Measurements from ENCODE around the gene DEAF1.
"Not testable (repeated sequence)": the region's sequence is repeated elsewhere in the genome, so short reads cannot be mapped to it uniquely, and the experiment has no call there.

The DEAF1 gene

GRCh38 chr11:647672-648158, 47.3 kb downstream of the DEAF1 start:
- DNase-seq (ENCODE audit: low read depth in 2 of 3, low spot score in 2 of 3), result not testable (repeated sequence)

GRCh38 chr11:646214-646613, 48.8 kb downstream of the DEAF1 start:
- no peak for DNase-seq (ENCODE audit: low read depth in 2 of 3, low spot score in 2 of 3)

- no peak for DNase-seq (ENCODE audit: low read depth in 2 of 3, low spot score in 2 of 3)
These were observed 49.5 kb downstream of the DEAF1 start for GRCh38 chr11:645536-645935.

GRCh38 chr11:643849-644738, 50.9 kb downstream of the DEAF1 start:
- no peak for DNase-seq (ENCODE audit: low read depth in 2 of 3, low spot score in 2 of 3)

- no peak for DNase-seq (ENCODE audit: low read depth in 2 of 3, low spot score in 2 of 3)
These were observed 51.7 kb downstream of the DEAF1 start for GRCh38 chr11:643366-643765.

- no peak for DNase-seq (ENCODE audit: low read depth in 2 of 3, low spot score in 2 of 3)
These were observed 53.1 kb downstream of the DEAF1 start for GRCh38 chr11:641806-642370.

- DNase-seq (ENCODE audit: low read depth in 2 of 3, low spot score in 2 of 3), result no peak
These were observed 54.9 kb downstream of the DEAF1 start for GRCh38 chr11:640021-640706.

GRCh38 chr11:639332-639955, 55.6 kb downstream of the DEAF1 start:
- no peak for DNase-seq (ENCODE audit: low read depth in 2 of 3, low spot score in 2 of 3)

- DNase-seq (ENCODE audit: low read depth in 2 of 3, low spot score in 2 of 3), result no peak
These were observed 56.2 kb downstream of the DEAF1 start for GRCh38 chr11:638631-639331.

- no peak for DNase-seq (ENCODE audit: low read depth in 2 of 3, low spot score in 2 of 3)
These were observed 57.2 kb downstream of the DEAF1 start for GRCh38 chr11:637593-638521.

GRCh38 chr11:637333-637592, 57.8 kb downstream of the DEAF1 start:
- no peak for DNase-seq (ENCODE audit: low read depth in 2 of 3, low spot score in 2 of 3)

- DNase-seq (ENCODE audit: low read depth in 2 of 3, low spot score in 2 of 3), result no peak
These were observed 58.3 kb downstream of the DEAF1 start, which contains the start of gene DRD4 for GRCh38 chr11:636511-637332. DRD4 (plus strand) TSS chr11:637269; CDS start chr11:637305, 36 bp downstream.

- DNase-seq (ENCODE audit: low read depth in 2 of 3, low spot score in 2 of 3), result no peak
These were observed 59.0 kb downstream of the DEAF1 start for GRCh38 chr11:635945-636510.

- no peak for DNase-seq (ENCODE audit: low read depth in 2 of 3, low spot score in 2 of 3)
These were observed 64.2 kb downstream of the DEAF1 start for GRCh38 chr11:630871-631270.

GRCh38 chr11:629237-629583, 65.8 kb downstream of the DEAF1 start:
- DNase-seq (ENCODE audit: low read depth in 2 of 3, low spot score in 2 of 3), result no peak

GRCh38 chr11:628056-628455, 67.0 kb downstream of the DEAF1 start:
- no peak for DNase-seq (ENCODE audit: low read depth in 2 of 3, low spot score in 2 of 3)

GRCh38 chr11:627308-627576, 67.8 kb downstream of the DEAF1 start:
- no peak for DNase-seq (ENCODE audit: low read depth in 2 of 3, low spot score in 2 of 3)

- DNase-seq (ENCODE audit: low read depth in 2 of 3, low spot score in 2 of 3), result no peak
These were observed 68.3 kb downstream of the DEAF1 start, which contains the start of gene SCT for GRCh38 chr11:626475-627307. SCT (minus strand) TSS chr11:627181; CDS start chr11:627143, 38 bp downstream.

Measured in activated CD8-positive, alpha-beta memory T cell treated with anti-CD3 and anti-CD28 coated beads for 48 hours (primary cell).